ENCODE data around the gene CEMIP. TPM values are rescaled to one million over a fixed set of nuclear protein-coding genes. Genes with fewer than 3 reads are reported as not detected.

The CEMIP gene
- total RNA-seq, 1 donor from 2014 or later = 3.7 TPM

DNA sequence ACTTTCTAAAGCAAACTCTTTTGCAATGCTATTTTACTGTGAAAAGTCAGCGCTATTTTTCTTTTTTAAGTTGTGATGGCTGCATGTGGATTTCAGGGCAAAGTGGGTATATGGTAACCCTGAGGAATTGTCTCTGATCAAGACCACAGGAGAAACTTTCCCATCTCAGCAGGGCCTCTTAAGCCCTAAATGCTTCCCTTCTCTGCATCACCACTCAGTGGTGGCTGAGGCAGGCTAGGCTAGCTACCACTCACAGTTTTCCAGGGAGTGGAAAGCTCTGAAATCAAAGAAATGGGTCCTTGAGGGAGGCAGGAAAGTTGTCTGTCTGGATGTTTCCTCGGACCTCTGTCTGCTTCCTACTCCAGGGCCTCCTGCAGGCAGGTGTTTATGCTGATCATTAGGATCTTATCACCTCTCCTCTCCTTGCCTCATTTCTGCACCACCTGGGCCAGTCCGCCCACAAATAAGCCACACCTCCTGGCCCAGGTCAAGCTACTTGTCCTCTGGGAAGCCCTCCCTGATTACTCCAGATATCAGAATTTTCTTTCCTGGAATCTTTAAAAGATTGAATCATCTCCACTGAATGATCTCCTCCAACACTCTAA, 37.0 kb downstream of the CEMIP start:
- FAIRE-seq = no peak
- no peak for DNase-seq (ENCODE audit: low spot score in 2 of 2)

GRCh38 chr15:80816936-80817335, 37.8 kb downstream of the CEMIP start:
- FAIRE-seq (no peak), DNase-seq (ENCODE audit: low spot score in 2 of 2) (no peak)

GRCh38 chr15:80817901-80818300, 38.7 kb downstream of the CEMIP start:
- FAIRE-seq (no peak), DNase-seq (ENCODE audit: low spot score in 2 of 2) (no peak)

DNA sequence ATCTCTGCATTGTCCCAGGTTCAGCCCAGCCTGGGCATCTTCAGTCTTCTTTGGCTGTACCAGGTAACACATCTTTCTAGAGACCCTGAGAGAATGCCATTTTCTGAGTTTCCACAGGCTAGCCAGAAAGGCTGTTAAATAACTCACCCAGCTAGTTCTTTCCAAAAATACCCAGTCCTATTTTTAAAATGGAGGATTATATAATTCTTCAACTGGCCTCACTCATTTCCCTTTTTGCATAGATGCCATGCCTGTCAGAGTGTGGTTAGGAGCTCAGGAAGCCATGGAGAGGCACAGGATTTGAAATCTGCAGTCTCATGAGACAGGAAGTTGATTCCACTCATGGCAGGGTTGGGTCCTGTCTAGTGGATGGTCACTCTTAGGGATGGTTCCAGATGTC, 39.8 kb downstream of the CEMIP start:
- FAIRE-seq (no peak), DNase-seq (ENCODE audit: low spot score in 2 of 2) (no peak)

- FAIRE-seq = no peak
- no peak for DNase-seq (ENCODE audit: low spot score in 2 of 2)
Observed at GRCh38 chr15:80820092-80820491, 40.9 kb downstream of the CEMIP start.

DNA sequence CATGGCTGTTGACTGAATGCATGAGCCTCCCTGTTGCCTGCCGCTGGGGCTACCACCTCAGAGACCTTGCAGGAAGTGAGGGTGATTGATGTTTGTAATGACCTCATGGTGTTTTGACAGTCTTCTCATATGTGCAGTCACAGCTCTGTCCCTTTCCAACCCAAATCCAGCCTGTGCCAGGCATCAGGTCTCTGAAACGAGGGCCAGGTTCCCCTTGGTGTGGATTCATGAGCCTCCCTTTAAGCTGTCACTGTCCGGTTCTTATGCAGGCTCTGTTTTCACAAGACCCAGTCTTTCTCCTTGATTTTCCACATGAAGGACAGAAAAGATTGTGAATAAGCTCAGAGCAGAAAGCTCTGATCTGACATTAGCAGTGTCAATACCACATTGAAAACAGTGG, 43.1 kb downstream of the CEMIP start:
- FAIRE-seq = no peak
- DNase-seq (ENCODE audit: low spot score in 2 of 2) = no peak

GRCh38 chr15:80822676-80823075, 43.5 kb downstream of the CEMIP start:
- DNase-seq (ENCODE audit: low spot score in 2 of 2) = no peak
- FAIRE-seq = no peak

GRCh38 chr15:80823120-80823519, 44.0 kb downstream of the CEMIP start:
- FAIRE-seq (no peak), DNase-seq (ENCODE audit: low spot score in 2 of 2) (no peak)

DNA sequence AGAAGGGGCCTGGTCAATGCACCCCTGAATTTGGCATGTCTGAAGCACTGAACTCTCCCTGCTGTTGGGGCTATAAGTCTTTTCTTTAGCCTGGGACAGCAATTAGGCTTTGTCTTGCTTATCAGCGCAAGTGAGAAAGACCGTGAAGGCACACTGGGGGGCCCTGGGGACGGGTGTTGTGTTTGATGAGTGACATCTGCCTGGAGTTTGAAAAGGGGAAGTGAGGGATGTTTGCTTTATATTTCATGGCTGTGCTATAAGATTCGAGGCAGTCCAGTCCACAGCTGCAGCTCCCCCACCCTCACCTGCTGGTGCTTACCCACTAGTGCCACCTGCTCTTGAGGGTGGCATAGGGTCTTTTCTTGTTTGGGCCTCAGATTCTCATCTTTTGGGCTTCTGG, 44.8 kb downstream of the CEMIP start:
- no peak for DNase-seq (ENCODE audit: low spot score in 2 of 2)
- no peak for FAIRE-seq

DNA sequence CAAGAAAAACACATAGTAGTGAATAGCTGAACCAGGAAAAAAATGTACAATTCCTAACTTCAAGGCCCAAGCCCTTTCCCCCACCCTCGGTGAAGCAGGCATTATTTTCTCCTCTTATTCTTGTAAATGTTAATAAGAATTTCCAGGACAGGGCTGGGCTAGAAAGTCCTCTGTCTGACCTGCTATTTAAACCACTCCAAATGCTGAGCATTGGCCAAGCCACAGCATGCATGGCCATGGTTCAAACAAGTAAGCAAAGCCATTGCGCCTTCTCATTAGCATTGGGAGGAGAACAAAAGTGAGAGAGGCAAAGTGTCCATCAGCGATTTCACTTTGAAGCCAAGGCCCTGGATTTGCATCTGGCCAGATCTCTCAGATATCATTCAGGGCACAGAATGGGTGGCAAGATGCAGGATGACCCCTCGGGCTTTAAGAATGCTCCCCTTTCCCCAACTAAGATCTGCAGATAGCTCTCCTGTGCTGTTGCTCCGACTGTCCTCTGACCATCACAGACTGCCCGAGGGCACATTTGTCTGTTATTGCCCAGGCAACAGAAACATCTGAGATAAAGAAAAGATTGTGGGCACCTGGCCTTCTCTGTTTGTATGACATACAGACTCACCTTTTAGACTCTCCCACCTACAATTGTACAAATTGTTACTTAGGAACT, 46.3 kb downstream of the CEMIP start:
- no peak for DNase-seq (ENCODE audit: low spot score in 2 of 2)
- no peak for FAIRE-seq

DNA sequence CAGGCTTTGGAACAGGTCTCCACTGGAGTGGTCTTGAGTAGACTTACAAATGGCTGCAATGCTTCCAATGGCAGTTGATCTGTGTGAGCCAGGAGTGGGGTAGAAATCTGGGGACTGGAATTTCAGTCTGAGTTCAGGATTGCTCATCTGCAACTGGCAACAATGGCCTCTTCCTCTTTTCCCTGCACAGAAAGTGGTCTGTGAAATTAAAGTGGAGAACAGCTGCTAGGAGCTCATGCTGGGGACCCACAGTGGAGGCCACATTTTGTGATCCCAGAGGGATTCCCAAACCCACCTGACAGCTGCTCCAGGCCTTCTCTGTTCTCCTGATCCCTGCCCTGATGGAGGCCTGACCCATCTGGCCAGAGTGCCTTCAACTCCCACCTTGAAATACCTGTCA, 49.6 kb downstream of the CEMIP start:
- no peak for DNase-seq (ENCODE audit: low spot score in 2 of 2)
- no peak for FAIRE-seq

- FAIRE-seq (no peak), DNase-seq (ENCODE audit: low spot score in 2 of 2) (no peak)
Observed at GRCh38 chr15:80830677-80831076, 51.5 kb downstream of the CEMIP start.

- no peak for FAIRE-seq
- DNase-seq (ENCODE audit: low spot score in 2 of 2) = no peak
Observed at GRCh38 chr15:80831192-80831591, 52.0 kb downstream of the CEMIP start.

GRCh38 chr15:80831606-80832224, 52.5 kb downstream of the CEMIP start:
- no peak for DNase-seq (ENCODE audit: low spot score in 2 of 2)
- FAIRE-seq = no peak

GRCh38 chr15:80832686-80833085, 53.5 kb downstream of the CEMIP start:
- DNase-seq (ENCODE audit: low spot score in 2 of 2) (no peak), FAIRE-seq (no peak)

DNA sequence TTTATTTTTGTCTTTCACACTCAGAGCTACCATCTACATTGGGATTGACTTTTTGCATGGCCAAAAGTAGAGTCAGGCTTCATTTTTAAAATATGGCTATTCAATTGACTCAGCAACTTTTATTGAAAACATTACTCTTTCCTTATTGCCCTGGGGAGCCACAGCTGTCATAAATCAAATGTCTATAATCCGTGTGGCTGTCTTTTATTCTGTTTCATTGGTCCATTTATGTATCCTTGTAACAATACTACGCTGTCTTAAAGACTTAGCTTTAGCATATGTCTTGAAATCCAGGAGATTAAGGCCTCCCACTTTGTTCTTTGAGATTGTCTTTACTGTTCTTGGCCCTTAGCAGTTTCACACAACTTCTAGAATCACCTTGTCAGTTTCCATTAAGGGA, 55.2 kb downstream of the CEMIP start:
- FAIRE-seq (no peak), DNase-seq (ENCODE audit: low spot score in 2 of 2) (no peak)

GRCh38 chr15:80834906-80835305, 55.7 kb downstream of the CEMIP start:
- DNase-seq (ENCODE audit: low spot score in 2 of 2) = no peak
- no peak for FAIRE-seq

DNA sequence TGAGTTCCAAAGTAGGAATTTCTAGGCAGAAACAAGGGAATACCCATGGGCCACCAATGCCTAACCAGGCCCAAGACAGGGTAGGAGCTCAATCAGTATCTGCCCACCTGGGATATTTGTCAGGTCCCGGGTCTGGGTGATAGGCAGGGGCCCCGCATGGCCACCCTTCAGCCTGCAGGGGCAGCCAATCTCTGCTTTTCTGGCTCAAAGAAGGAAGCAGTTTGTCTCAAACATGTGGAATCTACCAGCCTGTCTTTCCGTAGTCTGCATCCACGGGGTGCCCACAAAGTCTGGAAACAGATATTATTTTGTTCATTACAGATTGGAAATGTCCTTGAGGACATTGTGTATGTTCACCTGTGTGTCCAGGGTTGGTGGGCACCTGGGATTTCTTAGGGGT, 56.2 kb downstream of the CEMIP start:
- DNase-seq (ENCODE audit: low spot score in 2 of 2) (no peak), FAIRE-seq (no peak)

- FAIRE-seq (no peak), DNase-seq (ENCODE audit: low spot score in 2 of 2) (no peak)
Observed at GRCh38 chr15:80836223-80836622, 57.1 kb downstream of the CEMIP start.

DNA sequence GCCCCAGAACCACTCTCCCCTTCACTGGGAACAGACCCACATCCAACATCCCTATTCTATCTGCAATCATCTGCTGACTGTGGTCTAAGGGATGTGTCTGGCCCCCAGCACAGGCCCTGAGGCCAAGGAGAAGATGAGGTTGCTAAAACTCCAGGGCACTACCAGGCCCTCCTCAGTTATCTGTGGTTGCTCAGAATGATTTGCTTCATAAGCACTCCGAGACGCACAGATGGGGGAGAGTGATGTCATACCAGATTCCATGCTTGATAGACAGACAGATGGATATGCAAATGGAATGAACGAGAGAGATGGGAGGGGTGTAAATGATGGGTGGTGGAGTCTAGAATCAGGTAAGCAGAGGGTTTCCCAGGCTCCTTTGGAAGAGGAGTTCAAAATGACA, 57.8 kb downstream of the CEMIP start:
- FAIRE-seq = no peak
- DNase-seq (ENCODE audit: low spot score in 2 of 2) = no peak

DNA sequence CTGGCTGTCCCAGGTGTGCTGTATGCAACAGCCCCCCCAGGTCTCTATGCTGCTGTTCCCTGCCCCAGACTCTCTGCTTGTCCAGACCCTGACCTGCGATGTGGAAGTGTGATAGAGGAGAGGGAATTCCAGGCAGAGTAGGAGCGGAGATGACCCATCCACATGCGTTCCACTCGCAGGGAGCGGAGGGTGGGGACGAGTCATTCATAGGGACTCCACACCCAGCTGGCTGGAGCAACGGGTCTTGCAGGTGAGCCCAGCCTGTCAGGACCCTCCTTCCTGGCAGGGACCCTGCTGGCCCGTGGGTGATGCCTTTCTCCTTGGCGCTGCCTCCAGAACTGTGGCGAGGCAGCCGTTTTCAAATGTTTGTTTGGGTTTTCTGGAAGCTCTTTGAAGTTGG, 58.8 kb downstream of the CEMIP start:
- DNase-seq (ENCODE audit: low spot score in 2 of 2) (no peak), FAIRE-seq (no peak)

GRCh38 chr15:80838666-80839065, 59.5 kb downstream of the CEMIP start:
- no peak for FAIRE-seq
- DNase-seq (ENCODE audit: low spot score in 2 of 2) = no peak

All from frontal cortex (tissue), 4 donors.